HG03025 (cell line): Measurements from ENCODE around the gene MAP2K1.
"Not testable (repeated sequence)": the region's sequence is repeated elsewhere in the genome, so short reads cannot be mapped to it uniquely, and the experiment has no call there.

Experiments
- ATAC-seq: cut with Tn5 transposase; IDR thresholded peaks from one replicate; pipeline ENCODE4 v1.9.1; 2021; ENCODE audit warnings: mild to moderate bottlenecking, moderate library complexity; ENCODE audit not compliant: unreplicated experiment, low FRiP score

MAP2K1 gene

GRCh38 chr15:66419471-66419870, 32.8 kb downstream of the MAP2K1 start:
- ATAC-seq = no peak

DNA sequence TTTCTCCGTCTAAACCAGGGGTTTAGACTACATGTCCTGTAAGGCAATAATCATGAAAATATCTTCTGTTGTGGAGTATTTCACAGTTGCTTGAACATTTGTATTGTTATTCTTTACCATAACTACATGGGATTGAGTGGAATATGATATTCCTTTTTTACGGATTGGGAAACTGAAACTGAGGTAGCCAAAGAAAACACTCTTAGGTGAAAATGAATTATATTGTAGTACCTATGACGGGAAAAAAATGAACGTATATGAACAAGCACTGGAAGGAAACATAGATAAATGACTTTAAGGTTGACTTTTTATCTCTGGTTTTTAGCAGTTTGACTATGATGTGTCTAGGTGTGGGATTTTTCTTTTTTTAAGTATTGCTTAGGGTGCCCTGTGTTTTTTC, 35.6 kb downstream of the MAP2K1 start:
- ATAC-seq = no peak

- no peak for ATAC-seq
Observed at GRCh38 chr15:66423149-66423548, 36.4 kb downstream of the MAP2K1 start.

DNA sequence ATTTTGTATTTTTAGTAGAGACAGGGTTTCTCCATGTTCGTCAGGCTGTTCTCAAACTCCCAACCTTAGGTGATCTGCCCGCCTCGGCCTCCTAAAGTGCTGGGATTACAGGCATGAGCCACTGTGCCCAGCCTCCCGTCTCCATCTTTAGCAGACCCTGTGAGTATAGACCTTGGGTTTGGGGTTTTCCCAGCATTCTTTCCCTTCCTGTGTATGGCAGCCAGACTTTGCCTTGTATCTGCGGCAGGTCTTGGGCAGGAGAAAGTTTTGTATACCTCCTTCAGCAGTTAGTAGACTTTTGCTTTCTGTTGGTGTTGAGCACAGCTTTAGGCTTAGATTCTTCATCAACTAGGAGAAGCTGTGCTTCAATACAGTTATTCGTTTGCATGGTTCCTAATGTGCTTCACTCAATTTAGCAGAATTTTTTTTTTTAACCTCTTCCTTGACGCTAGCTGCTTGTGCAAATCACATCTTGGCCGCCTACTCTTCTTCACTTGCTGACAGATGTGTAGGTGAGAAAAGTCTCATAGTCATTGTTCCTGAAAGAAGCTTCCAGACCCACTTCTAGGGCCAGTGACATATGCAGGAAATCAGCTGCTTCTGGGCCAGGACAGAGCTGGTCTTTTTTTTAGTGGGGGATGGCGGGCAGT, 38.4 kb downstream of the MAP2K1 start:
- no peak for ATAC-seq

- no peak for ATAC-seq
Observed at GRCh38 chr15:66425837-66426236, 39.1 kb downstream of the MAP2K1 start.

DNA sequence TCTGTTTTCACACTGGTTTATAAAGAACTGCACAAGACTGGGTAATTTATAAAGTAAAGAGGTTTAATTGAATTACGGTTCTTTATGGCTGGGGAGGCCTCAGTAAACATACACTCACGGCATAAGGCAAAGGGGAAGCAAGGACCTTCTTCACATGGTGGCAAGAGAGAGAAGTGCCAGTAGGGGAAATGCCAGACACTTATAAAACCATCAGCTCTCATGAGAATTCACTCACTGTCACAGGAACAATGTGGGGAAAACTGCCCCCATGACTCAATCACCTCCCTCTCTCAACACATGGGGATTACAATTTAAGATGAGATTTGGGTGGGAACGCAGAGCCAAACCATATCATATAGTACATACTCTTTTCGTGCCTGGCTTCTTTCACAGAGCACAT, 42.4 kb downstream of the MAP2K1 start:
- ATAC-seq = no peak

DNA sequence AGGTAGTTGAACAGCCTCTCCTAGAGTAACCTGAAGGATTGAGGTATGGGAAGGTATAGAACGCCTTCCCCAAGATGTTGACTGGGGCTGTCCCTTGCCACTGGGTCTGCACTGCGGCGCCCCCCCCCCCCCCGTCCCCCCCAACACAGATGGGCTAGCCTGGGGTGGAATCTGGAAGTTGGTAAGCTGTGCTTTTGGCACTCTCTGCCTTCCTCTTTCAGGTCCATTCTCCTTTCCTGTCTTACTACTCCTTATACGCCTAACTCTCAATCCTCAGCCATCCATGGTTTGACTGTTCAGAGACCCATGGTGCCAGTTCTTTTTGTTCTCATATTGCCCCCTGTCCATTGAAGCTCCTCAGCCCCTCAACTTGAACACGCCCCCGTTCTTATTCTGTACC, 42.8 kb downstream of the MAP2K1 start:
- no peak for ATAC-seq

DNA sequence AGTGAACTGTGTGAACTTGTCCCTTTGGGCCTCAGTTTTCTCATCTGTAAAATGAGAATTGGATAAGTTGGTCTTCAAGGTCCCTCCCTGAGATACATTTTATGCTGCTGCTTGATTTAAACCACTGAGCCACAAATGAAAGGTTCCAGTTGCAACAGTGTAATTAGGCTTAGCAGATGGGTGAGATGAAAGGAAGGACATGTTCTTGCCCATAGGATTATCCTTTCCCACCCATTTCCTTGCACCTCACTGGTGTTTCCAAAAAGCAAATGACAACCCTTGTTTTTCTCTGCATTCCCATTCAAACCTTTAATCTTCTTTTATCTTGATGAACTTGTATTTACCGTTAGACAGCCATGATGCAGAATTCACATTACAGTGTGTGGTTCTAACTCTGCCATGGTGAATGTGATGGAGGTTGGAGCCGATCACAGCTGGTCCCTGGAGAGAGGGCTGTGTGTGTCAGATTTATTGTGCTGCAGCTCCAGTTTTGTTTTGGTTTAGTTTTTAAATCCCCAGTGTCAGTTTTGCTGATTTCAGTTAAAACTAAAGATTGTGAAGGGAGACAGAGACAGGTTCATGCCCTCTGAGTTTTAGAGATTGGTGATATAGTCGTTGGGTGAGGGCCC, 44.0 kb downstream of the MAP2K1 start:
- ATAC-seq = no peak

DNA sequence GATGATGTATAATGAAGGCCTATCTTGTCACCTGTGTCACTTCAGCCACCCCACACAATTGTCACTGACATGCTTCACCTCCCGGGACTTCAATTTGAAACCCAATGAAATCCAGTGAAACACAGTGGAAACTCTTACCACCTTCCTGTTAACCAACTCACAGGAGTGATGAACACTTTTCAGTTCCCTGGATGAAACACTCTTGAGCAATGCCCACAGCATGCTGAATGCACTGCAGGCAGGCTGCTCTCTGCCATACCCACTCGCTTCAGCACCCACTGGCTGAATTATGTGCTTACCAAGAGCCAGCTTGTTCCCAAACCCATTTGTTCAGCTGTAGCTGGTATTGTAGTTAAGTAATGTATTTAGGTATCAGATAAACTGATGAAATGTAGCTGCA, 47.0 kb downstream of the MAP2K1 start:
- ATAC-seq = no peak

DNA sequence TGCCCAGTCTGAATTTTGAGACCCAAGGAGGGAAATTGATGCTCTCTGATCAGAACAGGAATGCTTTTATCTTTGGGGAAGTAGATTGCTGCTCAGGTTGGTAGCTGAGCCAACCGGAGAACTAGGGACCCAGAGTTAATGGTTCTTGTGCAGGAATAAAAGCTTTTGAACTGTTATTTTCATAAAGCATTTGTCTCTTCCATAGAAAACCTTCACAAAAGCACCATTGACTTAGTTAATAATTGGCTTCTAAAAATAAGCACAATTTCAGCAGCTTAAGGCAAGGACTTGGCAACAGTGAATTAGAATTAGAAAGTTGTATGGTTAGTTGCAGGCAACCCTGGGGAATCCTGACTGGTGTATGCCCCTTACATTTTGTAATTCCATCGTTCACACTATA, 53.8 kb downstream of the MAP2K1 start:
- no peak for ATAC-seq

- ATAC-seq = no peak
Observed at GRCh38 chr15:66452420-66452819, 65.7 kb downstream of the MAP2K1 start.

DNA sequence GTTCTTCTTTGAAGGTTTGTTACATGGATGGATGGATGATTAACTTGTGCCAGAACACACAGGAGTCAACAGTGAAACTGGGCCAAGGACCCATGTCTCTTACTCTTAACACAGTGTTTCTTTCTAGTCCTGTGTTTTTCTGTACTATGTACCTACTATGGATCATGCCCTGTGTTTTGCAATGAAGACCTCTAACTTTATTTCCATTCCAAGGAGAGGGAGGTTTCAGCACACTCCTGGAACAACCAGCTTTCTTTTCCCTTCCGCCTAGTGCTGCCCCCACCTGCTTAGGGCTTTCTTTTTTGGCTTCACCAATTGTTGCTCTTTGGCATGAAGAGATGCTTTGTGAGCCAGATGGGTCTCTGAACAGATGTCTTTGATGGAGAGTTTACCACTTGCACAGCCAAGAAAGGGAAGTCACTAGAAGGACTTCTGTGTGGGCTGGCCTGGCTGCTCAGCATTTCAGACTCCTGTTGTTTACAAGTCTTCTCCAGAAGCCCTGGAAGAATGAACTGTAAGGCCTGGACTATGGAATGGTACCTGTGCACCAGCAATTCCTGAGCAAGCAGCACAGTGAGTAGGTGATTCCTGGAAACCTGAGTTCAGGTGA, 66.4 kb downstream of the MAP2K1 start:
- no peak for ATAC-seq

DNA sequence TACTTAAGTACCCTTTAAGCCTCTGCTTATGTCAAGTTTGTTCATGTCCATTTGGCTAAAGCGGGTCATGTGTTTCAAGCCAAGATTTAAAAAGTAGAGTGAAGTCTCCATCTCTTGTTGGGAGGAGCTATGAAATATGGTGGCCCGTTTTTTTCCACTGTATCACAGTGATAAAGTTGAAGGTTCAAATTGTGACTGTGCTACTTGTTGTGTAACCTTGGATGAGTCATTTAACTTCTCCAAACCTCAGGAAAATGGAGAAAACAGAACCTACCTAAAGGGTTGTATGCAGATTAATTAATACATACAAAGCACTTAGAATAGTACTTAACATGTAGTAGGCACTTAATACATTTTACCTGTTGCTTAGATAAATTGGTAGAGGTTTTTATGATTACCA, 67.4 kb downstream of the MAP2K1 start:
- no peak for ATAC-seq

DNA sequence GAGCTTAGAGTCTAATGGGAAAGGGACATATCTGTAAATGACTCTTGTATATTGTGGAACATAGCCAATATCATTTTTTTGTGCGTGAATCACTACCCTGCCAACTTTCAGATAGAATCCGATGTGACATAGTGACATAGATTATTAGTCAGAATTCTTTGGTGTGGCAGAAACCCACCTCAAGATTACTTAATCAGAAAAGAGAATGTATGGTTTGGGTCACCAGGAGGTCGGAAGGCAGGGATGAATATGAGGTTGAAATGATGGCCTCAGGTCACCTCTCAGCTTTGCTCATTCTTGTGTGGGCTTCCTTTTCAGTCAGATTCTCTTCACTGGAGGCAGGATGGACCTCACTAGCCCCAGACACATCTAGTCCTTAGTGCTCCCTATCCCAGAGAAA, 69.5 kb downstream of the MAP2K1 start:
- ATAC-seq = no peak

DNA sequence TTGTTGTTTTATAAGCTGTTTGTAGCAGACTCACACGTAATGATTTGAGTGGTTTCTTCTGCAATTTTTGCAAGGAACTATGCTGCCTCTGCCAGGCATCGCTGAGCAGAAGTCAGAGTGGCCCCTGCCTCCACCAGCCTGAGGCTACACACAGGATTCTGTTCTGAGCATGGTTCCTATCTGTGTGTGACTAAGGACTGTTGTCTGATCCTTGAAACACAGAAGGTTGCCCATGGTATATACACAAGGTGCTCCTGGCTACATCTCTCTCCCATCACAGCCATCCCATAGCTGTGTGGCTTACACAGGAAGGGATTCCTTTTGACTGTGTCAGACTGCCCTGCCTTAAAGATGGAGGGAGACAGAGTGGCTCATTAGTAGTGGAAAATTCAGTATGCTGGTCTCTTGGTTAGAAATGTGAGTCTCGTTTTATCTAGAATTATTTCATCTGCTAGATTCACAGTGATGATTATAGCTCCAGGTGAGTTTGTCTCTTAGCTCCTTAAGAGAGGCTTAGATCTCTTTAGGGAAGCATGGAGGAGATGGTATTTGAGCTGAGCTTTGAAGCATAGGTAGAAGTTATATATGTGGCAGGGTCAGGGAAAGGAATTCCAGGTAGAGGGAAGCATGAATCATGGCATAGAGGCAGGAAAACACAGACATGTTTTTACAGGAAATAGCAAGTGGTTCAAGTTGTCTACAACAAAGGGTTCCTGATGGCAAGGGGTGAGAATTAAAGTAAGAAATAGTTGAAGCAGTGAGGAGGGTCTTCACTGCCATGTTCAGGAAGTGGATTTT, 73.3 kb downstream of the MAP2K1 start:
- ATAC-seq = no peak

GRCh38 chr15:66461294-66461693, 74.6 kb downstream of the MAP2K1 start:
- ATAC-seq = not testable (repeated sequence)

DNA sequence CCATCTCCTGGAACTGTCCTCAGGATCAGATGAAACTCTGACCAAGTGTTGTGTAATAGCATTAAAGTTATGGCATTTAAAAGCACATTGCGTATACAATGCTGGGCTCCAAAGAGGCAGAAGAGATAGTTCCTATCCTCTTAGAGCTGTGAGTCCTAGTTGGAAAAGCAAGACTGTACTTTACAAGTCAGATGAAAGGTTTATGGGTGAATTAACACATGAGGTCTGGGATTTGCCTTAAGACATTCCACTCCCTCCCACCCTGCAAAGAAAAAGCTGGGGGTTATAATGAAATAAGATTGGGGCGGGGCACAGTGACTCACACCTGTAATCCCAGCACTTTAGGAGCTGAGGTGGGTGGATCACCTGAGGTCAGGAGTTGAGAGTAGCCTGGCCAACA, 75.2 kb downstream of the MAP2K1 start:
- no peak for ATAC-seq

DNA sequence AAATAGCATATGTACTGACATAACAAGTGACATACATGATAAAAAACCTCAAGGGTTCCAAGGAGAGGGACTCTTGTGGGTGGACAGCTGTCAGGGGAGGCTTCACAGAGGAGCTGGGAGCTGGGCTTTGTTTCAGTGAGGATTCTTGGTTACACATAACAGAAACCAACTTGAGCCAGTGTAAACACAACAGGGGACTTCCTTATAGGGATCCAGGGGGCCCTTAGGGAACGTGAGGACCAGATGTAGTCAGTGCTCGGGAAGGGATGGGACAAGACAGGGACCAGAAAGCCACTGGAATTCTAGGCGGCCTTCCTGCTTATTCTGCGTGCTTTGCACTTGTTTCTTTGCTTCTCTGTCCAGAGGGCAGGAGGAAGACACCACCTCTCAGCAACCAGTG, 75.9 kb downstream of the MAP2K1 start:
- ATAC-seq = no peak

DNA sequence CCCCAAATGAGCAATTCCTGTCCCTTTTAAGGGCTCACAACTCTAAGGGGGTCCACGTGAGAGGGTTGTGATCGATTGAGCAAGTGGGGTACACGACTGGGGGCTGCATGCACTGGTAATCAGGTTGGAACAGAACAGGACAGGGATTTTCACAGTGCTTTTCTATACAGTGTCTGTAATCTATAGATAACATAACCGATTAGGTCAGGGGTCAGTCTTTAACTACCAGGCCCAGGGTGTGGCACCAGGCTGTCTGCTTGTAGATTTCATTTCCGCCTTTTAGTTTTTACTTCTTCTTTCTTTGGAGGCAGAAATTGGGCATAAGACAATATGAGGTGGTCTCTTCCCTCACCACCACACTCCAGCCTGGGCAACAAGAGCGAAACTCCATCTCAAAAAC, 78.6 kb downstream of the MAP2K1 start:
- not testable (repeated sequence) for ATAC-seq

- not testable (repeated sequence) for ATAC-seq
Observed at GRCh38 chr15:66467162-66468040, 80.7 kb downstream of the MAP2K1 start.
